Liver (tissue), 9 donors: ENCODE measurements around the gene USO1. TPM values are rescaled to one million over a fixed set of nuclear protein-coding genes. Genes with fewer than 3 reads are reported as not detected.

ENCODE experiments used
- DNase-seq: peaks from one replicate; pipeline ENCODE4 v3.0.0-alpha.2; 2017; ENCODE audit warnings: low spot score
- H3K27ac ChIP-seq, 2 donors: one replicate each; pipeline ENCODE4 v1.7.0; 2013; ENCODE audit warnings: inconsistent platforms in 2 of 2, low read length in 2 of 2, control low read depth in 1 of 2, low read depth in 1 of 2, mild to moderate bottlenecking in 1 of 2
- H3K27me3 ChIP-seq, 4 donors: one replicate each; pipeline versions ENCODE4 v1.6.1 to v1.7.0; 2013; ENCODE audit warnings: low read length in 3 of 4, inconsistent platforms in 1 of 4, mild to moderate bottlenecking in 1 of 4, moderate library complexity in 1 of 4; ENCODE audit not compliant: control insufficient read depth in 4 of 4, insufficient read depth in 4 of 4
- H3K36me3 ChIP-seq, 4 donors: one replicate each; pipeline versions ENCODE4 v1.6.1 to v1.7.0; 2013; ENCODE audit warnings: low read length in 3 of 4, mild to moderate bottlenecking in 3 of 4, low read depth in 1 of 4, moderate library complexity in 1 of 4; ENCODE audit not compliant: control insufficient read depth in 4 of 4, insufficient read depth in 3 of 4
- H3K4me1 ChIP-seq, 4 donors: one replicate each; pipeline versions ENCODE4 v1.6.1 to v1.7.0; 2013; ENCODE audit warnings: low read length in 3 of 4, mild to moderate bottlenecking in 3 of 4, moderate library complexity in 1 of 4; ENCODE audit not compliant: control insufficient read depth in 4 of 4, insufficient read depth in 4 of 4
- H3K4me3 ChIP-seq, 3 donors: one replicate each; pipeline versions ENCODE4 v1.6.1 to v1.7.0; 2013; ENCODE audit warnings: low read length in 3 of 3, control low read depth in 1 of 3, low read depth in 1 of 3, mild to moderate bottlenecking in 1 of 3
- H3K9ac ChIP-seq, 2 donors: one replicate each; pipeline ENCODE4 v1.7.0; 2013; ENCODE audit warnings: low read length in 2 of 2, mild to moderate bottlenecking in 2 of 2, moderate library complexity in 2 of 2, control low read depth in 1 of 2, low read depth in 1 of 2
- H3K9me3 ChIP-seq, 4 donors: one replicate each; pipeline versions ENCODE4 v1.6.1 to v1.7.0; 2013; ENCODE audit warnings: low read length in 3 of 4; ENCODE audit not compliant: control insufficient read depth in 4 of 4
- ATF3 ChIP-seq: IDR thresholded peaks from 2 replicates; pipeline ENCODE4 v1.6.1; 2016; ENCODE audit warnings: antibody characterized with exemption
- CTCF ChIP-seq: fragments of 150-350 bp; IDR thresholded peaks from 2 replicates; pipeline ENCODE4 v1.5.1; 2017; ENCODE audit warnings: improper control_type of control experiment, low read depth, low read length; ENCODE audit not compliant: missing input control
- EGR1 ChIP-seq, 2 donors: IDR thresholded peaks; 2 replicates each; pipeline ENCODE4 v1.6.1; 2016 to 2018; ENCODE audit warnings: antibody characterized with exemption in 2 of 2, low read depth in 2 of 2
- FOXA1 ChIP-seq: IDR thresholded peaks from 2 replicates; pipeline ENCODE4 v1.6.1; 2016; ENCODE audit warnings: antibody characterized with exemption
- FOXA2 ChIP-seq: IDR thresholded peaks from 2 replicates; pipeline ENCODE4 v1.6.1; 2016; ENCODE audit warnings: antibody characterized with exemption
- GABPA ChIP-seq, 2 donors: IDR thresholded peaks in 1 of 2; conservative IDR thresholded peaks in 1 of 2; 2 replicates each; pipeline ENCODE4 v1.6.1; 2016; ENCODE audit warnings: antibody characterized with exemption in 2 of 2, mild to moderate bottlenecking in 1 of 2, moderate library complexity in 1 of 2
- HNF4A ChIP-seq, 2 donors: conservative IDR thresholded peaks; 2 replicates each; pipeline ENCODE4 v1.6.1; 2016; ENCODE audit warnings: antibody characterized with exemption in 2 of 2, mild to moderate bottlenecking in 2 of 2
- HNF4G ChIP-seq: IDR thresholded peaks from 2 replicates; pipeline ENCODE4 v1.6.1; 2016; ENCODE audit warnings: antibody characterized with exemption
- JUND ChIP-seq, 2 donors: IDR thresholded peaks; 2 replicates each; pipeline ENCODE4 v1.6.1; 2016; ENCODE audit warnings: antibody characterized with exemption in 2 of 2
- MAX ChIP-seq: IDR thresholded peaks from 2 replicates; pipeline ENCODE4 v1.6.1; 2016; ENCODE audit warnings: antibody characterized with exemption
- NR2F2 ChIP-seq: IDR thresholded peaks from 2 replicates; pipeline ENCODE4 v1.6.1; 2016; ENCODE audit warnings: antibody characterized with exemption
- RAD21 ChIP-seq, 2 donors: IDR thresholded peaks; 2 replicates each; pipeline ENCODE4 v1.6.1; 2016; ENCODE audit warnings: antibody characterized with exemption in 2 of 2, mild to moderate bottlenecking in 2 of 2
- REST ChIP-seq: IDR thresholded peaks from 2 replicates; pipeline ENCODE4 v1.6.1; 2016; ENCODE audit warnings: antibody characterized with exemption, mild to moderate bottlenecking
- RXRA ChIP-seq, 2 donors: IDR thresholded peaks; 2 replicates each; pipeline ENCODE4 v1.6.1; 2017 to 2018; ENCODE audit warnings: antibody characterized with exemption in 2 of 2, mild to moderate bottlenecking in 1 of 2
- SP1 ChIP-seq: IDR thresholded peaks from 2 replicates; pipeline ENCODE4 v1.6.1; 2018; ENCODE audit warnings: antibody characterized with exemption, mild to moderate bottlenecking
- TAF1 ChIP-seq: conservative IDR thresholded peaks from 2 replicates; pipeline ENCODE4 v1.6.1; 2016; ENCODE audit warnings: antibody characterized with exemption, mild to moderate bottlenecking
- YY1 ChIP-seq: IDR thresholded peaks from 2 replicates; pipeline ENCODE4 v1.6.1; 2016; ENCODE audit warnings: antibody characterized with exemption, mild to moderate bottlenecking
- ZBTB33 ChIP-seq: IDR thresholded peaks from 2 replicates; pipeline ENCODE4 v1.6.1; 2016; ENCODE audit warnings: antibody characterized with exemption
- WGBS: extraction: QIAGEN DNeasy Blood & Tissue Kit; methylation state at CpG from one replicate; pipeline ENCODE4 v1.1.7; 2013; 5-methylcytosine and 5-hydroxymethylcytosine counted together
- polyA plus RNA-seq, 2 donors: library from polyadenylated mRNA; stranded (reverse) in 1 of 2; unstranded in 1 of 2; fragments of 200-250 nt in 1 of 2; fragments of >200 nt in 1 of 2; fragmentation: Nextera tagmentation in 1 of 2; extraction: Ambion mirVana in 1 of 2; gene quantifications; one replicate each; pipeline versions ENCODE4 v1.2.1 to v1.2.3, GENCODE V29; 2013 to 2015
- total RNA-seq, 2 donors: library from RNA; depleted of rRNA; stranded (reverse); fragments of >200 nt; gene quantifications; one replicate each; pipeline ENCODE4 v1.2.3, GENCODE V29; 2014
- donor health status: healthy.
- donor health status: healthy.
- donor health status: healthy.
- donor health status: healthy.
- donor health status: healthy.

Gene USO1
- total and polyA plus RNA-seq, 4 donors = 18.4 to 77.0 (median 39.5) TPM

GRCh38 chr4:75786526-75786925, 62.1 kb downstream of the USO1 start:
- Histone ChIP-seq H3K36me3 (peaks cover 3 to 51% (median 40%) of the 10 kb centered on the region in 4 donors), H3K27ac (no peak overlapping the region), H3K9me3 (no peaks in the 10 kb centered on the region), H3K27me3 (no peaks in the 10 kb centered on the region), H3K9ac (no peak overlapping the region), H3K4me3 (no peak overlapping the region), H3K4me1 (no peaks in the 10 kb centered on the region)
- DNase-seq = no peak
- WGBS = 97% methylated on average over 1 of the region's 1 CpG
- TF ChIP-seq GABPA (IDR thresholded peaks at IDR 0.05 in 1 of 2, conservative IDR thresholded peaks at IDR 0.05 in 1 of 2) = no peak
- TF ChIP-seq HNF4G = no peak
- TF ChIP-seq RXRA (IDR thresholded peaks at IDR 0.05) = no peak
- TF ChIP-seq NR2F2 = no peak
- no peak for TF ChIP-seq MAX
- TF ChIP-seq ZBTB33 = no peak
- no peak for TF ChIP-seq ATF3
- no peak for TF ChIP-seq REST
- TF ChIP-seq JUND (IDR thresholded peaks at IDR 0.05) = no peak
- TF ChIP-seq FOXA2 = no peak
- TF ChIP-seq SP1 = no peak
- no peak for TF ChIP-seq TAF1
- no peak for TF ChIP-seq YY1
- TF ChIP-seq HNF4A (conservative IDR thresholded peaks at IDR 0.05) = no peak
- TF ChIP-seq FOXA1 = no peak
- TF ChIP-seq EGR1 (IDR thresholded peaks at IDR 0.05; ENCODE audit: low read depth in 2 of 2) = no peak
- TF ChIP-seq CTCF = no peak
- no peak for TF ChIP-seq RAD21 (IDR thresholded peaks at IDR 0.05)
